GM13976 (cell line): Measurements from ENCODE around the gene DMAC2L.
"Not testable (repeated sequence)": the region's sequence is repeated elsewhere in the genome, so short reads cannot be mapped to it uniquely, and the experiment has no call there.

ENCODE experiments used
- DNase-seq: peaks from one replicate; pipeline ENCODE4 v3.0.0; 2012; ENCODE audit warnings: low spot score
- CTCF ChIP-seq: IDR thresholded peaks from 2 replicates; pipeline ENCODE4 v1.5.1; 2012; ENCODE audit warnings: borderline replicate concordance, mild to moderate bottlenecking; ENCODE audit not compliant: insufficient read depth; ENCODE audit errors: extremely low read depth, missing control alignments, control extremely low read depth
- in situ Hi-C: fragments of 300-500 bp; cut with MboI; formaldehyde crosslinking; loops from one replicate; pipeline ENCODE4 v1.12.0; 2022; ENCODE audit warnings: low sequenced_read_pairs, mixed read lengths, inconsistent platforms; ENCODE audit not compliant: unreplicated experiment

Gene DMAC2L

GRCh38 chr14:50308363-50308915 is 3.7 kb upstream of the DMAC2L start:
- DNase-seq: no peak
- no peak for TF ChIP-seq CTCF
- in situ Hi-C loops: no loop called here

- no peak for DNase-seq
- in situ Hi-C loops: no loop called here
- no peak for TF ChIP-seq CTCF
These were observed 1.7 kb upstream of the DMAC2L start for GRCh38 chr14:50310445-50310844.

GRCh38 chr14:50311337-50311971 is 670 bp upstream of the DMAC2L start:
- DNase-seq: no peak
- peak; percentile 43 for TF ChIP-seq CTCF
- in situ Hi-C loops: no loop called here

- no peak for TF ChIP-seq CTCF
- in situ Hi-C loops: no loop called here
- no peak for DNase-seq
These were observed 570 bp downstream of the DMAC2L start for GRCh38 chr14:50312734-50313054.

GRCh38 chr14:50314098-50314497 is 2.0 kb downstream of the DMAC2L start:
- DNase-seq, in situ Hi-C loops: not testable (repeated sequence)

- peak; percentile 45 for TF ChIP-seq CTCF
- no peak for DNase-seq
- in situ Hi-C loops: no loop called here
These were observed 6.0 kb downstream of the DMAC2L start for GRCh38 chr14:50318031-50318626.

GRCh38 chr14:50319293-50319692 is 7.2 kb downstream of the DMAC2L start:
- TF ChIP-seq CTCF: no peak
- DNase-seq: no peak
- in situ Hi-C loops: no loop called here
